ENCODE results near the gene RUVBL2. TPM values are rescaled to one million over a fixed set of nuclear protein-coding genes. Genes with fewer than 3 reads are reported as not detected.

Gene RUVBL2
- total RNA-seq, 1 donor from 2014 or later: 80.6 TPM

DNA sequence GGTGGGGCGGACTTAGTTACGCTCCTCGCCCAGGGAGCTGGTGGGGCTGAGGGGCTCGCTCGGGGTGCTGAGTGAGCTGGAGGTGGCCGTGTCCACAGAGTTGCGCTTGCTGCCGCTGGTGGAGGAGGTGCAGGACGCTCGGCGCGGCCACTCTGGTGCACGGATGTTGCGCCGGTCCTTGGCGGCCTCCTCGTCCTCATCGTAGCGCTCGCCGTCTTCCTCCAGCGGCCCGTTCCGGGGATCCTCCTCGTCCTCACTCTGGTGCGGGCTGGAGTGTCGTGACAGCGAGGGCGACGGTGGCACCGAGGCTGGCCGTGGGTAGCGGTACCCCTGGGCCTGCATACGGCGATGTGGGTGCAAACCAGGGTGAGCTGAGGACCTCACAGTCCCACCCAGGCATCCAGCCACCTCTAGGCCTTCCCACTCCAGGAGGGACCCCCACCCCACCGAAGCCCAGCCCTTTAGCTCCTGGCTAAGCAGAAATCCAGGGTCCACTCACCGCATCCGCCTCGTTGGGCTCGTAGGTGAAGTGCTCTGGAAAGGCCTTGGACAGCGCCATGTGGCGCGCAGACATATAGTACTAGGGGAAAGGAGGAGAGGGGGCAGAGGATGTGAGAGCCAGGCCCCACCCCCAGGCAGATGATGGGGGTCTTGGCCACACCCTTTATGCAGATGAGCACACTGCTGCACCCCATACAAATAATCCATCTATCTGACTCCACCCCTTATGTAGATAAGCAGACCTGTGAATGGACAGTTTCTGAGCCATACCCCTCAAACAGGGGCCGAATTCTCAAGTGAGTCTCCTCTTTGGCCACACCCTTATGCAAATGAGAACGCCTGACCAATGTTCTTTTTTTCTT lies 24.2 kb upstream of the RUVBL2 start:
- H3K27me3 Mint-ChIP-seq (ENCODE audit: unreplicated experiment): peaks cover 16% of the 10 kb centered on the region
- peak overlapping the region; percentile 63 for H3K4me3 Mint-ChIP-seq (ENCODE audit: unreplicated experiment)
- H3K36me3 Mint-ChIP-seq (ENCODE audit: low read depth, unreplicated experiment): peaks cover 23% of the 10 kb centered on the region

DNA sequence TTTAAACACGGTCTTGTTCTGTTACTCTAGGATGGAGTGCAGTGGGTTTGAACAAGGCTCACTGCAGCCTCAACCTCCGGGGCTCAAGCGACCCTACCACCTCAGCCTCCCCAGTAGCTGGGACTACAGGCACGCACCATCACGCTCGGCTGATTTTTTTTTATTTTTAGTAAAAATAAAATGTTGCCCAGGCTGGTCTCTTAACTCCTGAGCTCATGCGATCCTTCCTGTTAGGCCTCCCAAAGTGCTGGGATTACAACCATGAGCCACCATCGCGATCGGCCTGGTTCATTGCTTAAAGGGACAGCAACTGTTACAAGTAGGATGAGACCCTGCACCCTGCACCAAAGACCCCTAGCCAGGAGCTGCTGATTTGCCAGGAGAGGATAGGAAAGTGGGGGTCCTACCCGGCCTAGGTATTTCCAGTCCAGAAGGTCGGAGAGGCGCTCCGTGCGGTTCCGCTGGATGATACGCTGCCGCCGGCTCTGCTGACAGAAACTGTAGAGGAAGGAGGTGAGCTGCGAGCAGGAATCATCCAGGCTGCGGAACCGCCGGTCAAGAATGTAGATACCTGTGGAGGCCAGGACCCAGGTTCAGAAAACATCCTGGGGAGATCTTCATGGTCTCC lies 23.4 kb upstream of the RUVBL2 start:
- H3K36me3 Mint-ChIP-seq (ENCODE audit: low read depth, unreplicated experiment): peaks cover 23% of the 10 kb centered on the region
- no peak overlapping the region for H3K27ac Mint-ChIP-seq (ENCODE audit: unreplicated experiment)
- no peak for DNase-seq (ENCODE audit: low spot score)
- TF ChIP-seq, protein P1, sequence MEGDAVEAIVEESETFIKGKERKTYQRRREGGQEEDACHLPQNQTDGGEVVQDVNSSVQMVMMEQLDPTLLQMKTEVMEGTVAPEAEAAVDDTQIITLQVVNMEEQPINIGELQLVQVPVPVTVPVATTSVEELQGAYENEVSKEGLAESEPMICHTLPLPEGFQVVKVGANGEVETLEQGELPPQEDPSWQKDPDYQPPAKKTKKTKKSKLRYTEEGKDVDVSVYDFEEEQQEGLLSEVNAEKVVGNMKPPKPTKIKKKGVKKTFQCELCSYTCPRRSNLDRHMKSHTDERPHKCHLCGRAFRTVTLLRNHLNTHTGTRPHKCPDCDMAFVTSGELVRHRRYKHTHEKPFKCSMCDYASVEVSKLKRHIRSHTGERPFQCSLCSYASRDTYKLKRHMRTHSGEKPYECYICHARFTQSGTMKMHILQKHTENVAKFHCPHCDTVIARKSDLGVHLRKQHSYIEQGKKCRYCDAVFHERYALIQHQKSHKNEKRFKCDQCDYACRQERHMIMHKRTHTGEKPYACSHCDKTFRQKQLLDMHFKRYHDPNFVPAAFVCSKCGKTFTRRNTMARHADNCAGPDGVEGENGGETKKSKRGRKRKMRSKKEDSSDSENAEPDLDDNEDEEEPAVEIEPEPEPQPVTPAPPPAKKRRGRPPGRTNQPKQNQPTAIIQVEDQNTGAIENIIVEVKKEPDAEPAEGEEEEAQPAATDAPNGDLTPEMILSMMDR (IDR thresholded peaks at IDR 0.05; ENCODE audit: unreplicated experiment): no peak
- H3K9me3 Mint-ChIP-seq (ENCODE audit: unreplicated experiment): no peaks in the 10 kb centered on the region
- H3K4me1 Mint-ChIP-seq (ENCODE audit: unreplicated experiment): peaks cover 20% of the 10 kb centered on the region
- H3K4me3 Mint-ChIP-seq (ENCODE audit: unreplicated experiment): peak overlapping the region; percentile 63
- H3K27me3 Mint-ChIP-seq (ENCODE audit: unreplicated experiment): peaks cover 10% of the 10 kb centered on the region

More for the DNA sequence above, 24.2 kb upstream of the RUVBL2 start:
- H3K9me3 Mint-ChIP-seq (ENCODE audit: unreplicated experiment): no peaks in the 10 kb centered on the region
- TF ChIP-seq, protein P1 (IDR thresholded peaks at IDR 0.05; ENCODE audit: unreplicated experiment): no peak
- H3K27ac Mint-ChIP-seq (ENCODE audit: unreplicated experiment): no peak overlapping the region
- peaks cover 25% of the 10 kb centered on the region for H3K4me1 Mint-ChIP-seq (ENCODE audit: unreplicated experiment)
- no peak for DNase-seq (ENCODE audit: low spot score)

DNA sequence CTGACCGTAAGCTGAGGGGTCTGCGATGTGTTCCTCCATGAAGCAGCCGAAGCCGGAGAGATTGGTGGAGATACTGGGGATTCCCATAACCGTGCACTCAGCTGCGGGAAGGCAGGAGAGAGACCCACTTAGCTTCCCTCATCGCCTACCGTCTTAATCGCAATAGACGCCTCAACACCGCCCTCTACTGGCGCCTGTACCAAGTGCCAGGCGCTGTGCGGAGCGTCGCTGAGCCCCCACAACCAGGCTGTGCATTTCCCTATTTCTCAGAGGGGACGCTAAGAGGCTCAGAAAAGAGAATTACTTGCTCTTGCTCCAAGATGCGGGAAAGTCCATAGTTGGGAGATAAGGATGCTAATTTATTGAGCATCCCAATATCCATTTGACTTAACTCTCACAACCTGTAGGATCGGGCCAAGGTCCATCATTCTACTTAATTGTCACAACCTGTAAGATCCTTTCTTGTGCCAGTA lies 22.7 kb upstream of the RUVBL2 start:
- TF ChIP-seq, protein P1 (IDR thresholded peaks at IDR 0.05; ENCODE audit: unreplicated experiment): peak; percentile 87
- no peak overlapping the region for H3K27ac Mint-ChIP-seq (ENCODE audit: unreplicated experiment)
- peak; percentile 89 for DNase-seq (ENCODE audit: low spot score)
- H3K27me3 Mint-ChIP-seq (ENCODE audit: unreplicated experiment): peaks cover 7% of the 10 kb centered on the region
- no peak overlapping the region for H3K4me3 Mint-ChIP-seq (ENCODE audit: unreplicated experiment)
- H3K36me3 Mint-ChIP-seq (ENCODE audit: low read depth, unreplicated experiment): peaks cover 19% of the 10 kb centered on the region
- H3K9me3 Mint-ChIP-seq (ENCODE audit: unreplicated experiment): no peaks in the 10 kb centered on the region
- H3K4me1 Mint-ChIP-seq (ENCODE audit: unreplicated experiment): peaks cover 13% of the 10 kb centered on the region

DNA sequence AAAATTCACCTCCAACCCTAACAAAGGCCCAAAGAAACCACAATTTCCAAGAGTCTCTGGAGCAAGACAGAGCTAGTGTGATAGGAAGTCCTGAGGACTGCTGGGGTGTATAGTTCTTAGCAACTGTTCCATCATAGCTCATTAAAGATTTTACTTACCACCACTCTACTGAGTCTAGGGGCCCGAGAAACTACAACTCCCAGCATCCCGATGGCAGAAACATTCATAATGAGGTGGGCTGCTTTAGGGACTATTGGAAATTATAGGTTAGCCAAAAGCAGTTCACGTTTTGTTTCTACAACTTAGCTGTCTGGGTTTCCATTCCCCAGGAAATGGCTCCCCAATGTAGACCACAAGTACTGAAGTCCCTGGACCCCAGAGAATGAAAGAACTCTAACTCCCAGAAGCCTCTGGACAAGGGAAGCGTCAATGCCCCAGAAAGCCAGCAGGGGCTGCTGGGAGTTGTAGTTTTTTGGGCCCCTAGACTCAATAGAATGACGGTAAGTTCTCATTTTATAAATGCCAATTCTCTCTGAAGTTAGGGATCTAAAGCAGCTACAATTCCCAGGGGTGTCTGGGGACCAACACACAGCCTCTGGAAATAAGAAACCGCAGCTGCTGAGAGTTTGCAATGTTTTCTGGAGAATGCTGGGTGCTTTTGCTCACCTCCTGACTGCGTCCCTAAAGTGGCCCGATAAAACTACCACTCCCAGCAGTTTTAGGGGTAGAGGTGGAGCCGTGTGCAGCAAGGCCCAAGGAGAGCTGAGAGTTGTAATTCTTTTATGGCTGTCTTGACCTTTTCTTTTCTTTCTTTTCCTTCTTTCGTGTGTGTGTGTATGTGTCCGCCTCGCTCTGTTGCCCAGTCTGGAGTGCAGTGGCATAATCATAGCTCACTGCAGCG lies 17.5 kb upstream of the RUVBL2 start:
- TF ChIP-seq, protein P1 (IDR thresholded peaks at IDR 0.05; ENCODE audit: unreplicated experiment): peak; percentile 52

More for the DNA sequence above, 17.5 kb upstream of the RUVBL2 start:
- no peaks in the 10 kb centered on the region for H3K9me3 Mint-ChIP-seq (ENCODE audit: unreplicated experiment)
- H3K4me3 Mint-ChIP-seq (ENCODE audit: unreplicated experiment): peak overlapping the region; percentile 70
- H3K4me1 Mint-ChIP-seq (ENCODE audit: unreplicated experiment): peaks cover 6% of the 10 kb centered on the region
- H3K36me3 Mint-ChIP-seq (ENCODE audit: low read depth, unreplicated experiment): peaks cover 16% of the 10 kb centered on the region
- peak; percentile 47 for DNase-seq (ENCODE audit: low spot score)
- peaks cover 8% of the 10 kb centered on the region for H3K27me3 Mint-ChIP-seq (ENCODE audit: unreplicated experiment)
- H3K27ac Mint-ChIP-seq (ENCODE audit: unreplicated experiment): no peak overlapping the region

Measured in endothelial cell (in vitro differentiated cells).